Measurements from ENCODE around the gene PAX7. TPM values are rescaled to one million over a fixed set of nuclear protein-coding genes. Genes with fewer than 3 reads are reported as not detected.
A peak's percentile ranks its signal among the peaks of the same experiment; 100 is the strongest.
"Not testable (repeated sequence)": the region's sequence is repeated elsewhere in the genome, so short reads cannot be mapped to it uniquely, and the experiment has no call there.

PAX7 gene
- total RNA-seq, 1 experiment from 2014 or later, result not detected

DNA sequence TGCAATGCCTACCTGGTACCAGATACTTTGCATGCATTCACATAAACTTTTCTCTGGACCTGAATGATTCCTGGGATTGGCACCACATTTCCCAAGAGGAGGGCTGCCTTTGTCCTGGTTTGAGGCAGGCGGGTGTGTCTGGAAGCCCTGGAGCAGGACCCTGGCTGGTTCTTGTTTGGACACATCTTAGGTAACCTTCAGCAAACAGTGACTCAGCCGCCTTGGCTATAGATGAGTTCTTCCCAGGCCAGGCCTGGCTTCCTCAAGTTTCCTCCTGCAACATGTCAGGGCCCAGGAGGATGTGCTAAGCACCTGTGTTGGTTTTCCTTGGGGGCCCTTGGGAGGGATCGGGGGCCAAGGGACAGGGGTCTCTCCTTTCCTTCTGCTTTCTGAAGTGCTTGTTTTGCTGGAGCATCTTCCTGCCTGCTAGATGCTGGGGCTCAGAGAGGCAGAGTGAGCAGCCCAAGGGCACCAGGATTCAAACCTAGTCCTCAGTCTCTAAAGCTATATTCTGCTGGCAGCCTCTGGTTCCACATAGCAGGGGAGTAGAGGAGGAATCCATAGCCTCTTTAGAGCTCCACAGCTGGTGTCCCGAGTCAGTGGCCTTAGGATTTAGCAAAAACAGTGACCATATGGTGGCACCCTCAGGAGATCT, 38.2 kb downstream of the PAX7 start:
- Histone ChIP-seq H3K27me3 (no peaks in the 10 kb centered on the region), H3K9me3 (no peaks in the 10 kb centered on the region), H3K36me3 (no peaks in the 10 kb centered on the region), H3K4me3 (no peak overlapping the region)
- peak; percentile 45 for DNase-seq

DNA sequence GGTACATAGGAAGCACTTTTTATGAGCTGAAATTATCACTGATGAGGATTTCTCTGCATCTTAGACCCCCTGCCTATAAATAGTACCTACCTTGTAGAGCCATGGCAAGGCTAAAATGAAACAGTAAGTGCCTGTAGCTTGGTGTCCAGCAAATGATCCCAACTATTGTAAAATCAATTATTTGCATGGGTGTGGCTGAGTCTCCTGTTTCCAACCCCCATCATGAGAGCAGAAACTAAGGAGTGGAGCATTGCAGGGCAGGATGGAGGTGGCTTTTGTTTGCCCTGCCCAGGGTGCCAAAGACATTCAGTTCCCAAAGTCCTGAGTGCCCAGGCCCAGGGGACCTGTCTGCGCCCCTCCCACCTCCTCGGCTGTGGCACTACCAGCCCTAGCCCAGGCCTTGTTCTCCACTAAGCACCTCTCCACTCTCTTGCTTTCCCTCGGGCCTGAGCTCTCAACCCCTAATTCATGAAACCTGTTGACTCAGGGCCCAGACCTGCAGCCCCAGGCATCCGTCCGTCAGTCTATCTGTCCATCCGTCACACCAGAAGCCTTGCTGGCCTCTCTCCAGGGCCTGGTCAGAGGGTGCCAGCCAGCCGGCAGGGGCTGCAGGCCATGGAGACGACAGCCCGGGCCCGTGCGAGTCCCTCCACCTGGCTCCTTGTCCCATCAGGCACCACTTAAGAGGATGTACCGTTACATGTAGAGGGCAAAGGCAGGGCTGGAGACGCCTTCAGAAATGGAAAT, 39.6 kb downstream of the PAX7 start:
- Histone ChIP-seq H3K9me3 (no peaks in the 10 kb centered on the region), H3K4me3 (no peak overlapping the region), H3K36me3 (no peaks in the 10 kb centered on the region), H3K27me3 (no peaks in the 10 kb centered on the region; the same call in 1 of the 2 replicates)
- DNase-seq, result no peak

- Histone ChIP-seq H3K27me3 (no peaks in the 10 kb centered on the region; the same call in 1 of the 2 replicates), H3K36me3 (no peaks in the 10 kb centered on the region), H3K4me3 (no peak overlapping the region), H3K9me3 (no peaks in the 10 kb centered on the region)
- DNase-seq, result no peak
Measured at GRCh38 chr1:18670868-18671225, 40.2 kb downstream of the PAX7 start.

GRCh38 chr1:18673976-18674375, 43.3 kb downstream of the PAX7 start:
- Histone ChIP-seq H3K9me3 (no peaks in the 10 kb centered on the region), H3K27me3 (no peaks in the 10 kb centered on the region; the same call in 1 of the 2 replicates), H3K36me3 (no peaks in the 10 kb centered on the region), H3K4me3 (no peak overlapping the region)
- DNase-seq, result no peak

DNA sequence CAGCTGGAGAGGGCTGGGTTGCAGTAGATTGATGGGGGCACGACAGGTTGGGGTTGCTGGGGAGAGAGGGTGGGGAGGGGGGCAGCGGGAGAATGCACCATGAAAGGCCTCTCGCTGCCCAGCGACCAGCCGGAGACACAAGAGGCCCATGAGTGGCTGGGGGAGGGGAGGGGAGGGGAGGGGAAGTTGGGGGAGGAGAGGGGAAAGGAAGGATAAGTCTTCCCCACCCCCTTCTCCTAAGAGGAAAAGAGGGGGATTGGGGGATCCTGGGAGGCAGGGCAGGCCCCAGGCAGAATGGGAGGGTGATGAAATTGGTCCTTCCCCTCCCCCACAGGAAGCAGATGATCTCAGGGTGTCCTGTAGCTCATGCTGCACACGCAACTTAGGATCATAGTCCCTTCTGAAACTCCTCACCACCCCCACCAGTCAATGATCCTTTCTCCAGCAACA, 45.7 kb downstream of the PAX7 start:
- H3K27me3 ChIP-seq, result no peaks in the 10 kb centered on the region; the same call in 1 of the 2 replicates
- no peak for DNase-seq
- no peaks in the 10 kb centered on the region for H3K36me3 ChIP-seq
- H3K4me3 ChIP-seq, result no peak overlapping the region
- peaks cover 2% of the 10 kb centered on the region; the same call in 1 of the 2 replicates for H3K9me3 ChIP-seq

GRCh38 chr1:18681423-18681835, 50.8 kb downstream of the PAX7 start:
- DNase-seq, result peak; percentile 5
- Histone ChIP-seq H3K9me3 (peaks cover 2% of the 10 kb centered on the region; the same call in 1 of the 2 replicates), H3K4me3 (no peak overlapping the region), H3K36me3 (no peaks in the 10 kb centered on the region), H3K27me3 (no peaks in the 10 kb centered on the region)

DNA sequence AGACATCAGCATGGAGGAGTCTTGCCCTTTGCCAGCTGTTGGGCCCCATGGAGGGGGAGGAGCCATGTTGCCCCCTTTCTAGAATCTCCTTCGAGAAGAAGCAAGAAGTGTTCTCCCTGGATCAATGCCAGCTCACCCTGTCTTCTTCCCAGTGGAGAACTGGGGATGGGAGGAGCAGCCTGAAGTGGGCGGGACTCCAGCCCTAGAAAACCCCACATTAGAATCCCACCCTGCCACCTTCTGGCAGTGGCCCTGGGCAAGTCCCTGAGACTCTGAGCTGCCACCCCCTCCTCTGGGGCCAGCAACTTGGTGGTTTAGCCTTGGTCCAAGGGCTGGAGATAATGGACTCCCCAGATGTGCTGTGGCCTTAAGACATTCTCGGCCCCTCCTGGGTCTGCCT, 51.7 kb downstream of the PAX7 start:
- no peak for DNase-seq

DNA sequence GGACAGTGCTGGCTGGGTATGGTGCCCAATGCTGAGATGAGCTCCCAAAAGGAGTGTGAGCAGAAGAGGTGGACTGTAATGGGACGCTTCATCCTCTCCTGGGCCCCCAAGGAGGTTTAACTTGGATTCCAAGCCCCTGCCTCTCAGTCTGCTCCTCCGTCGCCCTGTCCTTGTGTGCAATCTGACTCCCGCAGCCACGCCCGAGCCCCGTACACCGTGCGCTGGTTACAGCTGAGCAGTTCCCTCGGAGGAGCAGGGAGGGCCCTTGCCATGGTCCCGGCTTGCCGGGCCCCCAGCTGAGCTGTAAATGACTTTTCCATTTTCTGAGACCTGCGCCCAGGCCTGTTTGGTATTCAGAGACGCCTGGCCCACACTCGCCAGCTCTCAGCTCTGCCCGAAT, 53.7 kb downstream of the PAX7 start:
- Histone ChIP-seq H3K4me3 (no peak overlapping the region), H3K36me3 (no peaks in the 10 kb centered on the region), H3K9me3 (peaks cover 2% of the 10 kb centered on the region; the same call in 1 of the 2 replicates), H3K27me3 (no peaks in the 10 kb centered on the region)
- DNase-seq, result no peak

More for the DNA sequence above, 51.7 kb downstream of the PAX7 start:
- no peak overlapping the region for H3K4me3 ChIP-seq
- H3K36me3 ChIP-seq, result no peaks in the 10 kb centered on the region
- no peaks in the 10 kb centered on the region for H3K27me3 ChIP-seq
- peaks cover 2% of the 10 kb centered on the region; the same call in 1 of the 2 replicates for H3K9me3 ChIP-seq

DNA sequence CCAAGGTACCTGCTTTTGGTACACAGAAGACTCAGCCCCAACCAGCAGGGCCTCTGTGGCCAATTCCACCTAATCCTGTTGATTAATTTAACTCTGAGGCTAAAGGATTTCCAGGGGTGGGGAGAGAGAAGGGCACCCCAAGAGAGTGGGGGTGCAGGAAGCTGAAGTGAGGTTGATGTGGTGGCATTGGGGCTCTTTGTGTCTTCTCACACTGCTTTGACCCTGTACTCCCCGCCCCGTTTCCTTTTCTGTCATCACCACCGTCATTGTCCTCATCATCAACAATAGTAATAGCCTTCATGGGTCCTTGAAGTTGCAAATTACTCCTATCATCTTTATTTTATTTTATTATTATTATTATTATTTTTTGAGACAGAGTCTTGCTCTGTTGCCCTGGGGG, 55.9 kb downstream of the PAX7 start:
- DNase-seq, result no peak
- no peaks in the 10 kb centered on the region for H3K9me3 ChIP-seq
- no peaks in the 10 kb centered on the region for H3K36me3 ChIP-seq
- H3K4me3 ChIP-seq, result no peak overlapping the region
- H3K27me3 ChIP-seq, result no peaks in the 10 kb centered on the region

GRCh38 chr1:18687273-18687672, 56.6 kb downstream of the PAX7 start:
- Histone ChIP-seq H3K4me3 (no peak overlapping the region), H3K36me3 (no peaks in the 10 kb centered on the region), H3K9me3 (no peaks in the 10 kb centered on the region), H3K27me3 (no peaks in the 10 kb centered on the region)
- no peak for DNase-seq

DNA sequence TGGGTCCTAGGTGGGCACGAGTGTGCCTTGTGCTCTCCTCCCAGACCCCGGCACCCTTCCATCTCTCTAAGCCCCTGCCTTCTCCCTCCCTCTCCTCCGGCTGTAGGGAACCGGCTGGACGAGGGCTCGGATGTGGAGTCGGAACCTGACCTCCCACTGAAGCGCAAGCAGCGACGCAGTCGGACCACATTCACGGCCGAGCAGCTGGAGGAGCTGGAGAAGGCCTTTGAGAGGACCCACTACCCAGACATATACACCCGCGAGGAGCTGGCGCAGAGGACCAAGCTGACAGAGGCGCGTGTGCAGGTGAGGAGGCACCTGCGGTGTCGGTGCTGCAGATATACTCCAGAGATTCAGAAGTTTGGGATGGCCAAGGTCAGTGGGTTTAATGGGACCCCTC, 61.0 kb downstream of the PAX7 start:
- H3K27me3 ChIP-seq, result peaks cover 7% of the 10 kb centered on the region; the same call in 1 of the 2 replicates
- no peaks in the 10 kb centered on the region for H3K36me3 ChIP-seq
- no peaks in the 10 kb centered on the region for H3K9me3 ChIP-seq
- H3K4me3 ChIP-seq, result no peak overlapping the region
- no peak for DNase-seq

- DNase-seq, result peak; percentile 25
- H3K4me3 ChIP-seq, result no peak overlapping the region
- no peaks in the 10 kb centered on the region for H3K9me3 ChIP-seq
- H3K36me3 ChIP-seq, result no peaks in the 10 kb centered on the region
- peaks cover 18% of the 10 kb centered on the region; the same call in 1 of the 2 replicates for H3K27me3 ChIP-seq
Measured at GRCh38 chr1:18693256-18694098, 62.8 kb downstream of the PAX7 start.

- not testable (repeated sequence) for H3K36me3 ChIP-seq, H3K9me3 ChIP-seq, DNase-seq, H3K4me3 ChIP-seq
- H3K27me3 ChIP-seq, result peaks cover 18% of the 10 kb centered on the region; the same call in 1 of the 2 replicates
Measured at GRCh38 chr1:18694289-18694688, 63.6 kb downstream of the PAX7 start.

DNA sequence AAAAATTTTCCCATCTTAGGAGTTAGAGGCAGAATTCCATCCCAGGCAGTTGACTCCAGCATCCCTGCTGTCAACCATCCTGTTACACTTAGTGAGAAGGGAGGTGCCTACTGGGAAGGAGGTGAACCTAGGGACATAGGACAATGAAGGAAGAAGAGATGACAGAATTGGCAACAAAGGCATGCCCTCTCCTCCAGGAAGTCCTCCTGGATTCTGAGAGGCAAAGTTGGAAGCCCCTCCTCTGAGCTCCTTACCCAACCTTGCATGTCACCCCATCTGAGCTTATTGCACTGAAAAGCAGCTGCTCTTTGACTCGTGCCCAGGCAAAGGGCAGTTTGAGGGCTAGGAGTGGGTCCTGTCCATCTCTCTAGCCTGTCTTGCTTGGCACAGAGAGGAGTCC, 66.9 kb downstream of the PAX7 start:
- H3K36me3 ChIP-seq, result no peaks in the 10 kb centered on the region
- DNase-seq, result no peak
- peaks cover 18% of the 10 kb centered on the region; the same call in 1 of the 2 replicates for H3K27me3 ChIP-seq
- H3K9me3 ChIP-seq, result no peaks in the 10 kb centered on the region
- no peak overlapping the region for H3K4me3 ChIP-seq

- H3K9me3 ChIP-seq, result no peaks in the 10 kb centered on the region
- peaks cover 18% of the 10 kb centered on the region; the same call in 1 of the 2 replicates for H3K27me3 ChIP-seq
- no peak for DNase-seq
- H3K4me3 ChIP-seq, result no peak overlapping the region
- no peaks in the 10 kb centered on the region for H3K36me3 ChIP-seq
Measured at GRCh38 chr1:18700530-18700929, 69.9 kb downstream of the PAX7 start.

DNA sequence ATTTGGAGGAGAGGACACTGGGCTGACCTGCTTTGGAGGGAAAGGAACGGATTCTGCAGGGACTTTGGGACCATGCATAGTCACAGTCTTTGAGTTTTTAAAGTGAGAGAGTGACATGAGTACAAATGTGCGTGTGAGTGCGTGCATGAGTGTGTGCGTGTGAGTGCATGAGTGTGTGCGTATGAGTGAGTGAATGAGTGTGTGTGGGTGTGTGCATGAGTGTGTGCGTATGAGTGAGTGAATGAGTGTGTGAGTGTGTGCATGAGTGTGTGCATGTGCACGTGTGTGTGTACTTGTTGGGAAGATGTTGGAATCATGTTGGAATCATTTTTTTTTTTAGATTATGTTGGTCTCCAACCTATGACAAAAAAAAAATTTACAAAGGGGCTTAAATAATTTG, 70.5 kb downstream of the PAX7 start:
- DNase-seq, result no peak
- no peak overlapping the region for H3K4me3 ChIP-seq
- no peaks in the 10 kb centered on the region for H3K36me3 ChIP-seq
- no peaks in the 10 kb centered on the region for H3K9me3 ChIP-seq
- peaks cover 15% of the 10 kb centered on the region; the same call in 1 of the 2 replicates for H3K27me3 ChIP-seq
